Muscle layer of colon (tissue), 2 donors: Measurements from ENCODE around the gene PLPPR1.

ENCODE experiments used
- H3K27ac ChIP-seq: one replicate; pipeline ENCODE4 v1.7.0; 2013; ENCODE audit warnings: low read depth, mild to moderate bottlenecking, low read length, moderate library complexity
- H3K27me3 ChIP-seq, 2 donors: one replicate each; pipeline ENCODE4 v1.7.0; 2013; ENCODE audit warnings: low read length in 2 of 2, mild to moderate bottlenecking in 2 of 2; ENCODE audit not compliant: insufficient read depth in 2 of 2, control insufficient read depth in 1 of 2
- H3K36me3 ChIP-seq: one replicate; pipeline ENCODE4 v1.7.0; 2013; ENCODE audit warnings: mild to moderate bottlenecking, low read length; ENCODE audit not compliant: insufficient read depth
- H3K4me1 ChIP-seq: one replicate; pipeline ENCODE4 v1.7.0; 2013; ENCODE audit warnings: mild to moderate bottlenecking, low read length; ENCODE audit not compliant: insufficient read depth
- H3K4me3 ChIP-seq, 2 donors: one replicate each; pipeline ENCODE4 v1.7.0; 2013; ENCODE audit warnings: low read length in 2 of 2, low read depth in 1 of 2, mild to moderate bottlenecking in 1 of 2, moderate library complexity in 1 of 2
- H3K9ac ChIP-seq: one replicate; pipeline ENCODE4 v1.7.0; 2013; ENCODE audit warnings: low read length
- H3K9me3 ChIP-seq: one replicate; pipeline ENCODE4 v1.7.0; 2013; ENCODE audit warnings: mild to moderate bottlenecking, low read length
- donor health status: abdominal sarcoma.
- donor health status: Adenocarcinoma of cecum.

PLPPR1 gene

GRCh38 chr9:101220341-101220740 lies 191.8 kb downstream of the PLPPR1 start:
- Histone ChIP-seq H3K27me3 (no peaks in the 10 kb centered on the region), H3K9me3 (no peaks in the 10 kb centered on the region), H3K4me3 (no peak overlapping the region), H3K36me3 (no peaks in the 10 kb centered on the region), H3K4me1 (no peaks in the 10 kb centered on the region), H3K9ac (no peak overlapping the region), H3K27ac (no peak overlapping the region)

DNA sequence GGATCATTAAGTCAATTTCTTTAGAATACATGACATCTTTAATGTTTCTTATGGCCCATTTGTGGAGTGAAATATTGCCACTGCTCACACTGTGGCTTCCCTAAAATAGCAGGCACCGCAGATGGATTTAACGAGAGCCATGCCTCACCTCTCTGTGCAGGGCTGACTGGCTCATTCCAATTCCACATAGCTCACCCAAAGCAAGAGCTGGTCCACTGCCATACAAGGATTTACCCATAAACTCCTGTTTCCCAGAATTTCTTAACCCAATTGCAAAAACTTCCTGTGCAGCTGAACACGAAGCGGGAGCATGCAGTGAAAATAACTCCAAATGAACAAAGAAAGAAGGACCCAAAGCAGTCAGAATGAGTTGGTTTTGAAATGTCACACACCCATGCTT lies 196.7 kb downstream of the PLPPR1 start:
- no peaks in the 10 kb centered on the region for H3K9me3 ChIP-seq
- H3K36me3 ChIP-seq = no peaks in the 10 kb centered on the region
- no peaks in the 10 kb centered on the region for H3K27me3 ChIP-seq
- H3K4me3 ChIP-seq = no peak overlapping the region
- H3K4me1 ChIP-seq = no peaks in the 10 kb centered on the region
- H3K27ac ChIP-seq = no peak overlapping the region
- no peak overlapping the region for H3K9ac ChIP-seq

DNA sequence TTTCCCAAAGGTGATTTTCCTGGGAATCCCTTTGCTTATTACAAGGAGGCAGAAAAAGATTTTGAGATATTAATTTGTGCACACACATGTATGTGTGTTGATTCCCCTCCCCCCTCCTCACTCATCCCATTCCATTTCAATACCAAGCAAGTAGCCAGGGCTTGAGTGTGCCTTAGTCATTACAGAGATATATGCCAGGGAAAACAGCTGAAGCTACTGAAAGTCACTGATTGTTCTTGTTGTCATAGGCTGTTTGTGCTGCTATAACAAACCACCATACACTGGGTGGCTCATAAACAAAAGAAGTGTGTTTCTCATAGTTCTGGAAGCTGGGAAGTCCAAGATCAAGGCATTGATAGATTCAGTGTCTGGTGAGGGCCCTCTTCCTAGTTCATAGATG lies 197.6 kb downstream of the PLPPR1 start:
- Histone ChIP-seq H3K4me3 (no peak overlapping the region), H3K4me1 (no peaks in the 10 kb centered on the region)

DNA sequence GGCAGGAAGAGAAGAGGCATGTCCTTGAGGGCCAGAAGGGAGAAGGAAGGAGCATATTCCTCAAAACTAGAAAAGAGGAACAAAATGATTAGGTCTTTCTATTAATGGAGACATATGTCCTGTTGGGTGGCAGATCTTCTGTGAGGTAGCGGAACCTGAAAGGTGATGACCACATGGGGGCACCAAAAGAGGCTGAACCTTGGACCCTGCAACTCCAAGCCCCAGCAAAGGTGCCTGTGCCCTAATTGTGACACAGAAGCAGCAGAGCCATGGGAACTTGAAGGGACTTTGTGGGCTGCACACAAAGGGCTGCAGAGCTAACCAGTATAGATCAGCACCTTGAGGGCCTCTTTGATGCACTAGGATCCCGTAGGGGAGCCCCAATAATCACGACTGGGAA lies 198.3 kb downstream of the PLPPR1 start:
- no peak overlapping the region for H3K4me3 ChIP-seq
- no peaks in the 10 kb centered on the region for H3K36me3 ChIP-seq
- no peaks in the 10 kb centered on the region for H3K4me1 ChIP-seq
- no peaks in the 10 kb centered on the region for H3K9me3 ChIP-seq
- H3K27ac ChIP-seq = no peak overlapping the region
- H3K9ac ChIP-seq = no peak overlapping the region
- no peaks in the 10 kb centered on the region for H3K27me3 ChIP-seq

More for the DNA sequence above, 197.6 kb downstream of the PLPPR1 start:
- H3K27me3 ChIP-seq = no peaks in the 10 kb centered on the region
- H3K36me3 ChIP-seq = no peaks in the 10 kb centered on the region
- no peak overlapping the region for H3K9ac ChIP-seq
- no peaks in the 10 kb centered on the region for H3K9me3 ChIP-seq
- no peak overlapping the region for H3K27ac ChIP-seq

DNA sequence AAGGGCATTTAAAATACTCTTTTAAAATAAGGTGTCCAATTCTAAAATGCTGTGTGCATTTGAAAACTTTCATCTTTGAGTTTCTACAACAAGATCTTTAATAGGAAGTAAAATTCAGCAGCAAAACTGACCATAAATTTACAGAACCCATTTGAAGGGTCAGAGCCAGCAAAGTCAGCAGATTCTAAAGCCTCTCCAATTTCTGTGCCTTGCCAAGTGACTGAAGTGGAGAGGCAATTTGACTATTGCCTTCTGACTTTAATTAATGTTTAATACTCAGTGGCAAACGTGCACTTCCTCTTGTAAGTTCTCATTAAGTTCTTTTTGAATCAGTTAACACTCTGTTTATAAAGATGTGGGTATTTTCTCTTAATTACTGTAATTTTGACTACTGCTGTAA lies 201.1 kb downstream of the PLPPR1 start:
- Histone ChIP-seq H3K27me3 (no peaks in the 10 kb centered on the region), H3K9me3 (no peaks in the 10 kb centered on the region), H3K4me3 (no peak overlapping the region), H3K36me3 (no peaks in the 10 kb centered on the region), H3K9ac (no peak overlapping the region), H3K4me1 (no peaks in the 10 kb centered on the region), H3K27ac (no peak overlapping the region)

- no peaks in the 10 kb centered on the region for H3K9me3 ChIP-seq
- no peaks in the 10 kb centered on the region for H3K27me3 ChIP-seq
- H3K4me1 ChIP-seq = no peaks in the 10 kb centered on the region
- H3K27ac ChIP-seq = no peak overlapping the region
- no peaks in the 10 kb centered on the region for H3K36me3 ChIP-seq
- H3K9ac ChIP-seq = no peak overlapping the region
- H3K4me3 ChIP-seq = no peak overlapping the region
Measured at GRCh38 chr9:101232405-101232977, 204.0 kb downstream of the PLPPR1 start.

DNA sequence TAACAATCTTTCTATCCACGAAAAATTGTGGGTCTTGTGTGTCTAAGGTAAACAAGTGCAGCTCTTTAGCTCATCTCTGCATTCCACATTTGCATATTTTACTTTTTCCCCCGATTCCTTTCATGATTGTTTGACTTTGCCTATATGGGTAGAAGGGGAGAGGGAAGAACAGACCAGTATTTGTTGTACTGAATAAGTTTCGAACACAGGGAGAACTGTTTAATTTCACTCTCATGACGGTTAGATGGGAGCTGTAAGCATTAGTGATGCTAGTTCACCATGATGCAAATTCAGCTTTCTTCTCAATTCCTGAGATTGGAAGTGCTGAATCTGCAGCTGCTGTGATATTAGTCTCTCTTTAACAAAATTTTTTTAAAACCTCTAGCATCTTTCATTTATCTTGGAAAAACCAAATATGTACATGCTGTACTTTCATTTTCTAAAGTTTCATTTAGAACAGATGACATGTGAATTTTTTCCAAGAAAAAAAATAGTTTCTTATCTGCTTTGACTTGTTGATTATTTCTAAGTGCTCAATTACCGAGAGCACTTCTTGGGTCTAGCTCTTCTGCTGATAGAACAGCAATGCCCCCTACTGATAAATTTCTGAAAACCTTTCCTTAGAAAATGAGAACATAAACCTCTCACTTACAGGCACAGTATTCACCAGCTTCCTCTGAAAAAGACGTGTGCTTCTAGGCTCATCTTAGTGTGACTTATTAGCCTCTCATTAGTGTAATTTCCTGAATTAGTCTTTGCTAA lies 206.8 kb downstream of the PLPPR1 start:
- no peak overlapping the region for H3K27ac ChIP-seq
- H3K9ac ChIP-seq = no peak overlapping the region
- no peaks in the 10 kb centered on the region for H3K4me1 ChIP-seq
- H3K9me3 ChIP-seq = peaks cover 4% of the 10 kb centered on the region
- H3K36me3 ChIP-seq = no peaks in the 10 kb centered on the region
- no peak overlapping the region for H3K4me3 ChIP-seq
- H3K27me3 ChIP-seq = no peaks in the 10 kb centered on the region

GRCh38 chr9:101242651-101243050 lies 214.1 kb downstream of the PLPPR1 start:
- Histone ChIP-seq H3K9ac (no peak overlapping the region), H3K4me3 (no peak overlapping the region), H3K4me1 (no peaks in the 10 kb centered on the region), H3K27ac (no peak overlapping the region), H3K9me3 (peaks cover 4% of the 10 kb centered on the region), H3K27me3 (no peaks in the 10 kb centered on the region), H3K36me3 (no peaks in the 10 kb centered on the region)

GRCh38 chr9:101246691-101247090 lies 218.2 kb downstream of the PLPPR1 start:
- Histone ChIP-seq H3K9ac (no peak overlapping the region), H3K4me1 (no peaks in the 10 kb centered on the region), H3K36me3 (no peaks in the 10 kb centered on the region), H3K4me3 (no peak overlapping the region), H3K27ac (no peak overlapping the region), H3K9me3 (no peaks in the 10 kb centered on the region), H3K27me3 (no peaks in the 10 kb centered on the region)

DNA sequence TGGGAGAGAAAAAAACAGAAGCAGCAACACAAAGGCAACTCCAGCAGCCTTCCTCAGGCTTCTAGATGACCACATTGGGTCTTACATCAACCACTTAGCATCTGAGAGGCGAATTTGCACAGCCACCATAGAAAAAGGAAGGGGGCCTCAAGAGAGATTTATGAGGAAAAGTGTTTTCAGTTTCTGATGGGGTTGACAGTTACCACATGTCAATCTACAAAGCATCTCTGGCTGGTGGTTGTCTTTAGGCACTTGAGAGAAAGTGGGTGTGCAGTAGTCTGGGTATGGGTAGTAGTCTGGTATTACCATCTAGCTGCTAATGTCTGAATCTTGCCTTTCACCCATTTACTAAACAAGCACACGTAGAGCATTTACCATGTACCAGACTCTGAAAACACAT lies 218.8 kb downstream of the PLPPR1 start:
- H3K9me3 ChIP-seq = no peaks in the 10 kb centered on the region
- H3K27ac ChIP-seq = no peak overlapping the region
- H3K9ac ChIP-seq = no peak overlapping the region
- H3K27me3 ChIP-seq = no peaks in the 10 kb centered on the region
- no peaks in the 10 kb centered on the region for H3K36me3 ChIP-seq
- no peaks in the 10 kb centered on the region for H3K4me1 ChIP-seq
- H3K4me3 ChIP-seq = no peak overlapping the region

- no peak overlapping the region for H3K9ac ChIP-seq
- no peaks in the 10 kb centered on the region for H3K36me3 ChIP-seq
- no peaks in the 10 kb centered on the region for H3K4me1 ChIP-seq
- H3K4me3 ChIP-seq = no peak overlapping the region
- no peaks in the 10 kb centered on the region for H3K27me3 ChIP-seq
- no peak overlapping the region for H3K27ac ChIP-seq
- no peaks in the 10 kb centered on the region for H3K9me3 ChIP-seq
Measured at GRCh38 chr9:101254733-101255433, 226.4 kb downstream of the PLPPR1 start.
